Fibroblast of the aortic adventitia (primary cell): ENCODE measurements around the gene LNPK. TPM values are rescaled to one million over a fixed set of nuclear protein-coding genes. Genes with fewer than 3 reads are reported as not detected.

Experiments
- DNase-seq: peaks from one replicate; pipeline ENCODE4 v3.0.0-alpha.2; 2010; ENCODE audit warnings: low read depth
- H3K4me3 ChIP-seq: 2 replicates; pipeline ENCODE4 v1.5.1; 2011; ENCODE audit warnings: low read depth, mild to moderate bottlenecking, control low read depth, low read length, moderate library complexity
- CTCF ChIP-seq: IDR thresholded peaks from 2 replicates; pipeline ENCODE4 v1.5.1; 2011; ENCODE audit warnings: mild to moderate bottlenecking, low read length, control low read depth, inconsistent platforms; ENCODE audit not compliant: insufficient read depth
- total RNA-seq: library from RNA; depleted of rRNA; stranded (reverse); fragments of >200 nt; gene quantifications from 2 replicates; pipeline ENCODE4 v1.2.3, GENCODE V29; 2012; ENCODE audit warnings: low replicate concordance

Gene LNPK
- total RNA-seq, 1 donor: 61.4 TPM

- DNase-seq: no peak
- no peak for TF ChIP-seq CTCF
- no peak overlapping the region for H3K4me3 ChIP-seq
Observed at GRCh38 chr2:175874291-175874690, 127.8 kb downstream of the LNPK start.

Other genes starting within 250 kb of the LNPK start
- gene EVX2, start 81.7 kb upstream of the LNPK start, total RNA-seq: not detected in 2 replicates
- gene HOXD13, start 90.5 kb upstream of the LNPK start, total RNA-seq: not detected in 2 replicates
- gene HOXD12, start 97.5 kb upstream of the LNPK start, total RNA-seq: not detected in 2 replicates
- gene HOXD11, start 105.0 kb upstream of the LNPK start, total RNA-seq: not detected in 2 replicates
- not detected in 2 replicates for gene HOXD10, start 114.5 kb upstream of the LNPK start, total RNA-seq
- gene HOXD9, start 120.5 kb upstream of the LNPK start, total RNA-seq: not detected in 2 replicates
- 0.45 and 0.49 TPM in 2 replicates for gene HOXD8, start 127.4 kb upstream of the LNPK start, total RNA-seq
- gene HOXD4, start 149.3 kb upstream of the LNPK start, total RNA-seq: 1.1 TPM in 1 of 2 replicates, not detected in the other
- 0.09 TPM in 1 of 2 replicates, not detected in the other for gene HOXD3, start 155.0 kb upstream of the LNPK start, total RNA-seq
- not detected in 2 replicates for gene HOXD1, start 186.4 kb upstream of the LNPK start, total RNA-seq